ENCODE data around the gene RUVBL2.

The RUVBL2 gene

DNA sequence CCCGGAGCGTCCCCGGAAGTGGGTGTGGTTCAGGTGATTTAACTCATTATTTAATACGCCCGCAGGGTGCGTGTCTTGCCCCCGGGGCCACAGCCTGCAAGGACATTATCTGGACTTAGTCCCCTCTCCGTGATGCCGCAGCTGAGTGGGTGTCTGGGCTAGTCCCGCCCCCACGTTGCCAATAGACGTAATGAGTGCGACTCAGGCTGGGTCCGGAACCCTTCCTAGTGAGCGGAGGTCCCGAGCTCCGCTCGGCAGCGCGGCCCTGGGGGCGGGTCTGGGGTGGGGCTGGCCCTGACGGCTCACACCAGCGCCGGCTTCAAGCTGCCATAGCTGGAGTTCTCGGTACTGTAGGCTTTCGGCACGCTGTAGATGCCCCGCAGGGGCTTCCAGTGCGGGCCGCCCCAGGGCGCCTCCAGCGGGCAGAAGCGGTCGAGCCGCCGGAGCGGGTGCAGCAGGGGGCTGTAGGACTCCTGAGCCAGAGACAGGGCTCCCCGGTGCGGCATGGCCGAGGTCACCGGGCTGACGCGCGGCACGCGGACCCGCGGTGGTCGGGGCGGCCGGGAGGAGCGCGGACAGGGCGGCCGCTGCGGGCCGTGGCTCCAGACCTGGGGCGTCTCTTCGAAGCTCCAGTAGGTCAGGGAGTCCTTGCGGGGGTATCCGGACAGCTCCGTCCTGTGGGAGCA lies 24.1 kb downstream of the RUVBL2 start (continued):
- TF ChIP-seq, protein P1, sequence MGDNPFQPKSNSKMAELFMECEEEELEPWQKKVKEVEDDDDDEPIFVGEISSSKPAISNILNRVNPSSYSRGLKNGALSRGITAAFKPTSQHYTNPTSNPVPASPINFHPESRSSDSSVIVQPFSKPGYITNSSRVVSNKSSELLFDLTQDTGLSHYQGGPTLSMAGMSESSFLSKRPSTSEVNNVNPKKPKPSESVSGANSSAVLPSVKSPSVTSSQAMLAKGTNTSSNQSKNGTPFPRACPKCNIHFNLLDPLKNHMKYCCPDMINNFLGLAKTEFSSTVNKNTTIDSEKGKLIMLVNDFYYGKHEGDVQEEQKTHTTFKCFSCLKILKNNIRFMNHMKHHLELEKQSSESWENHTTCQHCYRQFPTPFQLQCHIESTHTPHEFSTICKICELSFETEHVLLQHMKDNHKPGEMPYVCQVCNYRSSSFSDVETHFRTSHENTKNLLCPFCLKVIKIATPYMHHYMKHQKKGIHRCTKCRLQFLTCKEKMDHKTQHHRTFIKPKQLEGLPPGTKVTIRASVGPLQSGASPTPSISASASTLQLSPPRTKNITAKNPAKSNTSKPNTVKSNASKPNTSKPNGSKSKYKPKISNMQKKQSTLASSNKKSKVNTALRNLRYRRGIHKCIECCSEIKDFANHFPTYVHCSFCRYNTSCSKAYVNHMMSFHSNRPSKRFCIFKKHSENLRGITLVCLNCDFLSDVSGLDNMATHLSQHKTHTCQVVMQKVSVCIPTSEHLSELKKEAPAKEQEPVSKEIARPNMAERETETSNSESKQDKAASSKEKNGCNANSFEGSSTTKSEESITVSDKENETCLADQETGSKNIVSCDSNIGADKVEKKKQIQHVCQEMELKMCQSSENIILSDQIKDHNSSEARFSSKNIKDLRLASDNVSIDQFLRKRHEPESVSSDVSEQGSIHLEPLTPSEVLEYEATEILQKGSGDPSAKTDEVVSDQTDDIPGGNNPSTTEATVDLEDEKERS (tag by site-specific recombination; IDR thresholded peaks at IDR 0.05), result no peak
- TF ChIP-seq ZNF202 (tag by site-specific recombination; IDR thresholded peaks at IDR 0.05; ENCODE audit: borderline replicate concordance) (no peak), ZNF571 (tag by site-specific recombination; IDR thresholded peaks at IDR 0.05) (no peak), GLIS2 (tag by site-specific recombination; IDR thresholded peaks at IDR 0.05) (peak; percentile 80), ZXDB (tag by site-specific recombination; IDR thresholded peaks at IDR 0.05) (peak; percentile 72), ZNF302 (tag by site-specific recombination; IDR thresholded peaks at IDR 0.05; ENCODE audit: low read depth) (no peak), ZSCAN30 (tag by site-specific recombination; IDR thresholded peaks at IDR 0.05) (0 out of 2 replicates have a peak, but pooled peaks have one; percentile 37), ZNF610 (tag by site-specific recombination; IDR thresholded peaks at IDR 0.05; ENCODE audit: borderline replicate concordance) (no peak; the same call in 1 of the 2 replicates), ZNF830 (tag by site-specific recombination; IDR thresholded peaks at IDR 0.05; ENCODE audit: low read depth) (no peak), ZNF837 (tag by site-specific recombination; IDR thresholded peaks at IDR 0.05) (no peak), ZNF350 (tag by site-specific recombination; IDR thresholded peaks at IDR 0.05) (no peak), ZNF600 (tag by site-specific recombination; IDR thresholded peaks at IDR 0.05) (peak; percentile 64), ZNF558 (tag by site-specific recombination; IDR thresholded peaks at IDR 0.05) (no peak), ZNF157 (tag by site-specific recombination; IDR thresholded peaks at IDR 0.05) (no peak), ZNF747 (tag by site-specific recombination; IDR thresholded peaks at IDR 0.05) (no peak), RBAK (tag by site-specific recombination; IDR thresholded peaks at IDR 0.05) (no peak), ZNF155 (tag by site-specific recombination; IDR thresholded peaks at IDR 0.05) (no peak), ZNF529 (tag by site-specific recombination; IDR thresholded peaks at IDR 0.05; ENCODE audit: insufficient replicate concordance) (no peak)
- TF ChIP-seq, protein P2, sequence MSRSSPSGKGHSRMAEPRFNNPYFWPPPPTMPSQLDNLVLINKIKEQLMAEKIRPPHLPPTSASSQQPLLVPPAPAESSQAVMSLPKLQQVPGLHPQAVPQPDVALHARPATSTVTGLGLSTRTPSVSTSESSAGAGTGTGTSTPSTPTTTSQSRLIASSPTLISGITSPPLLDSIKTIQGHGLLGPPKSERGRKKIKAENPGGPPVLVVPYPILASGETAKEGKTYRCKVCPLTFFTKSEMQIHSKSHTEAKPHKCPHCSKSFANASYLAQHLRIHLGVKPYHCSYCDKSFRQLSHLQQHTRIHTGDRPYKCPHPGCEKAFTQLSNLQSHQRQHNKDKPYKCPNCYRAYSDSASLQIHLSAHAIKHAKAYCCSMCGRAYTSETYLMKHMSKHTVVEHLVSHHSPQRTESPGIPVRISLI (tag by site-specific recombination; IDR thresholded peaks at IDR 0.05), result no peak
- TF ChIP-seq, protein P3, sequence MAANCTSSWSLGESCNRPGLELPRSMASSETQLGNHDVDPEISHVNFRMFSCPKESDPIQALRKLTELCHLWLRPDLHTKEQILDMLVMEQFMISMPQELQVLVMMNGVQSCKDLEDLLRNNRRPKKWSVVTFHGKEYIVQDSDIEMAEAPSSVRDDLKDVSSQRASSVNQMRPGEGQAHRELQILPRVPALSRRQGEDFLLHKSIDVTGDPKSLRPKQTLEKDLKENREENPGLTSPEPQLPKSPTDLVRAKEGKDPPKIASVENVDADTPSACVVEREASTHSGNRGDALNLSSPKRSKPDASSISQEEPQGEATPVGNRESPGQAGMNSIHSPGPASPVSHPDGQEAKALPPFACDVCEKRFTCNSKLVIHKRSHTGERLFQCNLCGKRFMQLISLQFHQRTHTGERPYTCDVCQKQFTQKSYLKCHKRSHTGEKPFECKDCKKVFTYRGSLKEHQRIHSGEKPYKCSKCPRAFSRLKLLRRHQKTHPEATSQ (tag by site-specific recombination; IDR thresholded peaks at IDR 0.05), result no peak
- TF ChIP-seq, protein P4, sequence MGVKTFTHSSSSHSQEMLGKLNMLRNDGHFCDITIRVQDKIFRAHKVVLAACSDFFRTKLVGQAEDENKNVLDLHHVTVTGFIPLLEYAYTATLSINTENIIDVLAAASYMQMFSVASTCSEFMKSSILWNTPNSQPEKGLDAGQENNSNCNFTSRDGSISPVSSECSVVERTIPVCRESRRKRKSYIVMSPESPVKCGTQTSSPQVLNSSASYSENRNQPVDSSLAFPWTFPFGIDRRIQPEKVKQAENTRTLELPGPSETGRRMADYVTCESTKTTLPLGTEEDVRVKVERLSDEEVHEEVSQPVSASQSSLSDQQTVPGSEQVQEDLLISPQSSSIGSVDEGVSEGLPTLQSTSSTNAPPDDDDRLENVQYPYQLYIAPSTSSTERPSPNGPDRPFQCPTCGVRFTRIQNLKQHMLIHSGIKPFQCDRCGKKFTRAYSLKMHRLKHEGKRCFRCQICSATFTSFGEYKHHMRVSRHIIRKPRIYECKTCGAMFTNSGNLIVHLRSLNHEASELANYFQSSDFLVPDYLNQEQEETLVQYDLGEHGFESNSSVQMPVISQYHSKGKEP (tag by site-specific recombination; IDR thresholded peaks at IDR 0.05), result no peak
- TF ChIP-seq, protein P5, sequence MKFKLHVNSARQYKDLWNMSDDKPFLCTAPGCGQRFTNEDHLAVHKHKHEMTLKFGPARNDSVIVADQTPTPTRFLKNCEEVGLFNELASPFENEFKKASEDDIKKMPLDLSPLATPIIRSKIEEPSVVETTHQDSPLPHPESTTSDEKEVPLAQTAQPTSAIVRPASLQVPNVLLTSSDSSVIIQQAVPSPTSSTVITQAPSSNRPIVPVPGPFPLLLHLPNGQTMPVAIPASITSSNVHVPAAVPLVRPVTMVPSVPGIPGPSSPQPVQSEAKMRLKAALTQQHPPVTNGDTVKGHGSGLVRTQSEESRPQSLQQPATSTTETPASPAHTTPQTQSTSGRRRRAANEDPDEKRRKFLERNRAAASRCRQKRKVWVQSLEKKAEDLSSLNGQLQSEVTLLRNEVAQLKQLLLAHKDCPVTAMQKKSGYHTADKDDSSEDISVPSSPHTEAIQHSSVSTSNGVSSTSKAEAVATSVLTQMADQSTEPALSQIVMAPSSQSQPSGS (tag by site-specific recombination; IDR thresholded peaks at IDR 0.05; ENCODE audit: low read depth), result no peak
- TF ChIP-seq, protein P6, sequence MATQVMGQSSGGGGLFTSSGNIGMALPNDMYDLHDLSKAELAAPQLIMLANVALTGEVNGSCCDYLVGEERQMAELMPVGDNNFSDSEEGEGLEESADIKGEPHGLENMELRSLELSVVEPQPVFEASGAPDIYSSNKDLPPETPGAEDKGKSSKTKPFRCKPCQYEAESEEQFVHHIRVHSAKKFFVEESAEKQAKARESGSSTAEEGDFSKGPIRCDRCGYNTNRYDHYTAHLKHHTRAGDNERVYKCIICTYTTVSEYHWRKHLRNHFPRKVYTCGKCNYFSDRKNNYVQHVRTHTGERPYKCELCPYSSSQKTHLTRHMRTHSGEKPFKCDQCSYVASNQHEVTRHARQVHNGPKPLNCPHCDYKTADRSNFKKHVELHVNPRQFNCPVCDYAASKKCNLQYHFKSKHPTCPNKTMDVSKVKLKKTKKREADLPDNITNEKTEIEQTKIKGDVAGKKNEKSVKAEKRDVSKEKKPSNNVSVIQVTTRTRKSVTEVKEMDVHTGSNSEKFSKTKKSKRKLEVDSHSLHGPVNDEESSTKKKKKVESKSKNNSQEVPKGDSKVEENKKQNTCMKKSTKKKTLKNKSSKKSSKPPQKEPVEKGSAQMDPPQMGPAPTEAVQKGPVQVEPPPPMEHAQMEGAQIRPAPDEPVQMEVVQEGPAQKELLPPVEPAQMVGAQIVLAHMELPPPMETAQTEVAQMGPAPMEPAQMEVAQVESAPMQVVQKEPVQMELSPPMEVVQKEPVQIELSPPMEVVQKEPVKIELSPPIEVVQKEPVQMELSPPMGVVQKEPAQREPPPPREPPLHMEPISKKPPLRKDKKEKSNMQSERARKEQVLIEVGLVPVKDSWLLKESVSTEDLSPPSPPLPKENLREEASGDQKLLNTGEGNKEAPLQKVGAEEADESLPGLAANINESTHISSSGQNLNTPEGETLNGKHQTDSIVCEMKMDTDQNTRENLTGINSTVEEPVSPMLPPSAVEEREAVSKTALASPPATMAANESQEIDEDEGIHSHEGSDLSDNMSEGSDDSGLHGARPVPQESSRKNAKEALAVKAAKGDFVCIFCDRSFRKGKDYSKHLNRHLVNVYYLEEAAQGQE (tag by site-specific recombination; IDR thresholded peaks at IDR 0.05), result no peak
- TF ChIP-seq, protein P7, sequence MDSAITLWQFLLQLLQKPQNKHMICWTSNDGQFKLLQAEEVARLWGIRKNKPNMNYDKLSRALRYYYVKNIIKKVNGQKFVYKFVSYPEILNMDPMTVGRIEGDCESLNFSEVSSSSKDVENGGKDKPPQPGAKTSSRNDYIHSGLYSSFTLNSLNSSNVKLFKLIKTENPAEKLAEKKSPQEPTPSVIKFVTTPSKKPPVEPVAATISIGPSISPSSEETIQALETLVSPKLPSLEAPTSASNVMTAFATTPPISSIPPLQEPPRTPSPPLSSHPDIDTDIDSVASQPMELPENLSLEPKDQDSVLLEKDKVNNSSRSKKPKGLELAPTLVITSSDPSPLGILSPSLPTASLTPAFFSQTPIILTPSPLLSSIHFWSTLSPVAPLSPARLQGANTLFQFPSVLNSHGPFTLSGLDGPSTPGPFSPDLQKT (IDR thresholded peaks at IDR 0.05; ENCODE audit: borderline replicate concordance, low read depth, low read length), result no peak
- TF ChIP-seq, protein P8, sequence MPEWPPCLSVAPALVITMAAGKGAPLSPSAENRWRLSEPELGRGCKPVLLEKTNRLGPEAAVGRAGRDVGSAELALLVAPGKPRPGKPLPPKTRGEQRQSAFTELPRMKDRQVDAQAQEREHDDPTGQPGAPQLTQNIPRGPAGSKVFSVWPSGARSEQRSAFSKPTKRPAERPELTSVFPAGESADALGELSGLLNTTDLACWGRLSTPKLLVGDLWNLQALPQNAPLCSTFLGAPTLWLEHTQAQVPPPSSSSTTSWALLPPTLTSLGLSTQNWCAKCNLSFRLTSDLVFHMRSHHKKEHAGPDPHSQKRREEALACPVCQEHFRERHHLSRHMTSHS (tag by site-specific recombination; IDR thresholded peaks at IDR 0.05), result no peak
